SK-N-SH treated with all-trans-retinoic acid at 6 μM for 48 hours (cell line): ENCODE results near the gene IFT81.

Experiments used
- ARNTL ChIP-seq: fragments of 450-650 bp; formaldehyde crosslinking; IDR thresholded peaks from 2 replicates; pipeline ENCODE4 v1.5.0; 2020; ENCODE audit warnings: low read depth, mild to moderate bottlenecking, moderate library complexity, borderline replicate concordance
- CREB5 ChIP-seq: fragments of 250-450 bp; sonication (Bioruptor Pico); IDR thresholded peaks from 2 replicates; pipeline ENCODE4 v1.5.1; 2020; ENCODE audit warnings: low read depth, mild to moderate bottlenecking, moderate library complexity
- CSDC2 ChIP-seq: fragments of 250-450 bp; sonication (Bioruptor Pico); IDR thresholded peaks from 2 replicates; pipeline ENCODE4 v1.5.0; 2020; ENCODE audit warnings: mild to moderate bottlenecking, moderate library complexity
- GLIS3 ChIP-seq: fragments of 250-450 bp; sonication (Bioruptor Pico); IDR thresholded peaks from 2 replicates; pipeline ENCODE4 v1.5.0; 2020; ENCODE audit warnings: mild to moderate bottlenecking, moderate library complexity
- ISL1 ChIP-seq: fragments of 250-450 bp; sonication (Bioruptor Pico); IDR thresholded peaks from 2 replicates; pipeline ENCODE4 v2.1.2; 2022; ENCODE audit warnings: mild to moderate bottlenecking, moderate library complexity
- OSR1 ChIP-seq: fragments of 250-450 bp; sonication (Bioruptor Pico); IDR thresholded peaks from 2 replicates; pipeline ENCODE4 v1.8.0; 2022; ENCODE audit warnings: moderate library complexity, mild to moderate bottlenecking, inconsistent platforms
- PATZ1 ChIP-seq: fragments of 250-450 bp; sonication (Bioruptor Pico); IDR thresholded peaks from 2 replicates; pipeline ENCODE4 v1.8.0; 2020; ENCODE audit warnings: mild to moderate bottlenecking, moderate library complexity, borderline replicate concordance
- RARB ChIP-seq: fragments of 250-450 bp; sonication (Bioruptor Pico); IDR thresholded peaks from 2 replicates; pipeline ENCODE4 v1.8.0; 2021; ENCODE audit warnings: mild to moderate bottlenecking, moderate library complexity
- SNAI2 ChIP-seq: fragments of 250-450 bp; sonication (Bioruptor Pico); IDR thresholded peaks from 2 replicates; pipeline ENCODE4 v1.5.0; 2020; ENCODE audit warnings: mild to moderate bottlenecking, moderate library complexity
- TCF4 ChIP-seq: fragments of 250-450 bp; sonication (Bioruptor Pico); IDR thresholded peaks from 2 replicates; pipeline ENCODE4 v1.8.0; 2021; ENCODE audit warnings: mild to moderate bottlenecking, moderate library complexity, borderline replicate concordance
- TOX ChIP-seq: fragments of 250-450 bp; sonication (Bioruptor Pico); IDR thresholded peaks from 2 replicates; pipeline ENCODE4 v1.8.0; 2021; ENCODE audit warnings: mild to moderate bottlenecking, moderate library complexity, borderline replicate concordance
- ZC3H10 ChIP-seq: fragments of 250-450 bp; sonication (Bioruptor Pico); IDR thresholded peaks from 2 replicates; pipeline ENCODE4 v1.5.1; 2021; ENCODE audit warnings: mild to moderate bottlenecking, moderate library complexity
- ZFP3 ChIP-seq: fragments of 250-450 bp; sonication (Bioruptor Pico); IDR thresholded peaks from 2 replicates; pipeline ENCODE4 v1.5.0; 2020; ENCODE audit warnings: mild to moderate bottlenecking, moderate library complexity
- ZFP30 ChIP-seq: fragments of 450-650 bp; formaldehyde crosslinking; IDR thresholded peaks from 2 replicates; pipeline ENCODE4 v1.5.0; 2022; ENCODE audit warnings: mild to moderate bottlenecking, moderate library complexity

GRCh38 chr12:110200124-110200417 is 75.9 kb downstream of the IFT81 start:
- no peak for TF ChIP-seq ZFP30 (CRISPR knock-in tag)
- no peak for TF ChIP-seq ZFP3
- no peak for TF ChIP-seq ARNTL (CRISPR knock-in tag)
- TF ChIP-seq RARB (CRISPR knock-in tag) = no peak
- no peak for TF ChIP-seq SNAI2 (CRISPR knock-in tag)
- no peak for TF ChIP-seq PATZ1 (CRISPR knock-in tag)
- no peak for TF ChIP-seq TOX (CRISPR knock-in tag)
- no peak for TF ChIP-seq CSDC2
- no peak for TF ChIP-seq GLIS3
- TF ChIP-seq TCF4 = no peak
- TF ChIP-seq ZC3H10 = no peak
- no peak for TF ChIP-seq OSR1 (CRISPR knock-in tag)
- no peak for TF ChIP-seq ISL1 (CRISPR knock-in tag)
- TF ChIP-seq CREB5 = no peak
